SK-N-SH (cell line): ENCODE results near the gene MATN1. TPM values are rescaled to one million over a fixed set of nuclear protein-coding genes. Genes with fewer than 3 reads are reported as not detected.

Source experiments
- CTCF ChIA-PET: fragments of 300-600, 350-600 bp; formaldehyde crosslinking; extraction: SDS; loops from one replicate; lab custom pipeline; 2021; lab: Yijun Ruan, JAX
- POLR2A ChIA-PET: fragments of 350-600 bp; sonication (Branson Sonifier 250); formaldehyde crosslinking; extraction: SDS; loops from one replicate; lab custom pipeline; 2020; ENCODE audit warnings: antibody characterized with exemption, inconsistent platforms; lab: Yijun Ruan, JAX
- DNase-seq: peaks from one replicate; pipeline ENCODE4 v3.0.0; 2012
- H2AFZ ChIP-seq: fragments of 200-600 bp; sonication (generic); 2 replicates; pipeline ENCODE4 v1.8.1; 2016; ENCODE audit warnings: antibody characterized with exemption, mild to moderate bottlenecking, low read depth
- H3F3A ChIP-seq: fragments of 200-600 bp; sonication (generic); replicated peaks from 2 replicates; pipeline ENCODE3; 2016; ENCODE audit warnings: antibody characterized with exemption, mild to moderate bottlenecking; ENCODE audit not compliant: insufficient read depth
- H3K27ac ChIP-seq, 2 experiments: fragments of 200-500 bp in 1 of 2; fragments of 200-600 bp in 1 of 2; sonication (Bioruptor generic) in 1 of 2; sonication (generic), shearing (Covaris generic) in 1 of 2; 2 replicates each; pipeline versions ENCODE4 v1.5.1 to v1.6.1; 2014 to 2016; ENCODE audit warnings: low read depth in 2 of 2, inconsistent platforms in 1 of 2, low read length in 1 of 2, mild to moderate bottlenecking in 1 of 2, mixed read lengths in 1 of 2
- H3K27me3 ChIP-seq: fragments of 200-600 bp; sonication (generic), shearing (Covaris generic); 2 replicates; pipeline ENCODE4 v1.6.1; 2016; ENCODE audit warnings: mixed run types; ENCODE audit not compliant: insufficient read depth
- H3K36me3 ChIP-seq, 2 experiments: fragments of 200-500 bp in 1 of 2; fragments of 200-600 bp in 1 of 2; sonication (Bioruptor generic) in 1 of 2; sonication (generic) in 1 of 2; replicated peaks in 1 of 2; 2 replicates each; pipeline versions ENCODE3 to v1.5.1; 2014 to 2016; ENCODE audit warnings: low read length in 1 of 2, mild to moderate bottlenecking in 1 of 2; ENCODE audit not compliant: insufficient read depth in 2 of 2, control insufficient read depth in 1 of 2
- H3K4me1 ChIP-seq, 2 experiments: fragments of 200-500 bp in 1 of 2; fragments of 200-600 bp in 1 of 2; sonication (Bioruptor generic) in 1 of 2; sonication (generic), shearing (Covaris generic) in 1 of 2; 2 replicates each; pipeline versions ENCODE4 v1.5.1 to v1.6.1; 2014 to 2016; ENCODE audit warnings: low read depth in 1 of 2, low read length in 1 of 2, mixed run types in 1 of 2; ENCODE audit not compliant: insufficient read depth in 2 of 2, control insufficient read depth in 1 of 2
- H3K4me2 ChIP-seq: fragments of 200-600 bp; sonication (generic), shearing (Covaris generic); 2 replicates; pipeline ENCODE4 v1.6.1; 2017; ENCODE audit warnings: mixed run types
- H3K4me3 ChIP-seq, 2 experiments: fragments of 200-500 bp in 1 of 2; fragments of 200-600 bp in 1 of 2; sonication (Bioruptor generic) in 1 of 2; sonication (generic), shearing (Covaris generic) in 1 of 2; 2 replicates each; pipeline versions ENCODE4 v1.5.1 to v1.8.1; 2014 to 2016; ENCODE audit warnings: low read depth in 2 of 2, inconsistent platforms in 1 of 2, low read length in 1 of 2, mild to moderate bottlenecking in 1 of 2, mixed read lengths in 1 of 2, moderate library complexity in 1 of 2
- H3K79me2 ChIP-seq: fragments of 200-600 bp; sonication (generic); 2 replicates; pipeline ENCODE4 v1.8.1; 2017; ENCODE audit warnings: mild to moderate bottlenecking; ENCODE audit not compliant: insufficient read depth
- H3K9ac ChIP-seq: fragments of 200-600 bp; sonication (generic); 2 replicates; pipeline ENCODE4 v1.6.1; 2017; ENCODE audit warnings: mixed run types
- H3K9me2 ChIP-seq: fragments of 200-600 bp; sonication (generic); 2 replicates; pipeline ENCODE4 v1.6.1; 2017; ENCODE audit warnings: mixed run types
- H3K9me3 ChIP-seq: fragments of 200-600 bp; sonication (generic); 2 replicates; pipeline ENCODE4 v1.6.1; 2017; ENCODE audit warnings: mixed run types, mild to moderate bottlenecking, moderate library complexity
- H4K20me1 ChIP-seq: fragments of 200-600 bp; sonication (generic); 2 replicates; pipeline ENCODE4 v1.6.1; 2017; ENCODE audit warnings: mild to moderate bottlenecking, mixed run types; ENCODE audit not compliant: insufficient read depth
- CTCF ChIP-seq: fragments of 200-600 bp; sonication (generic); IDR thresholded peaks from 2 replicates; pipeline ENCODE4 v1.6.1; 2017; ENCODE audit warnings: antibody characterized with exemption, mild to moderate bottlenecking, moderate library complexity
- EP300 ChIP-seq, 2 experiments: IDR thresholded peaks; 2 replicates each; pipeline versions ENCODE4 v1.4.0 to v1.6.1; 2012; ENCODE audit warnings: borderline replicate concordance in 1 of 2, low read depth in 1 of 2, low read length in 1 of 2
- GABPA ChIP-seq: IDR thresholded peaks from 2 replicates; pipeline ENCODE4 v1.4.0; 2012; ENCODE audit warnings: low read depth, mild to moderate bottlenecking
- JUND ChIP-seq: IDR thresholded peaks from 2 replicates; pipeline ENCODE4 v1.4.0; 2012
- MXI1 ChIP-seq: IDR thresholded peaks from 2 replicates; pipeline ENCODE4 v1.6.1; 2012; ENCODE audit warnings: mild to moderate bottlenecking, low read depth, low read length, improper control_type of control experiment
- NRF1 ChIP-seq: IDR thresholded peaks from 2 replicates; pipeline ENCODE4 v1.6.1; 2012; ENCODE audit warnings: low read depth, mild to moderate bottlenecking, low read length
- PBX3 ChIP-seq: IDR thresholded peaks from 2 replicates; pipeline ENCODE4; 2012
- POLR2AphosphoS5 ChIP-seq: IDR thresholded peaks from 2 replicates; pipeline ENCODE4 v1.6.1; 2012; ENCODE audit warnings: low read depth, low read length
- RCOR1 ChIP-seq: fragments of 150-350 bp; IDR thresholded peaks from 2 replicates; pipeline ENCODE4 v1.6.1; 2017; ENCODE audit warnings: antibody characterized with exemption, low read length
- REST ChIP-seq: IDR thresholded peaks from 2 replicates; pipeline ENCODE4 v1.6.1; 2012; ENCODE audit warnings: mild to moderate bottlenecking, low read depth, low read length, moderate library complexity
- SIN3A ChIP-seq: IDR thresholded peaks from 2 replicates; pipeline ENCODE4 v1.6.1; 2012; ENCODE audit warnings: low read depth, mild to moderate bottlenecking, low read length, moderate library complexity, borderline replicate concordance
- TAF1 ChIP-seq: IDR thresholded peaks from 2 replicates; pipeline ENCODE4 v1.6.1; 2012; ENCODE audit warnings: low read depth, mild to moderate bottlenecking, low read length, moderate library complexity, borderline replicate concordance
- USF1 ChIP-seq: IDR thresholded peaks from 2 replicates; pipeline ENCODE4 v1.4.0; 2012; ENCODE audit warnings: low read depth, borderline replicate concordance
- ZBTB33 ChIP-seq: IDR thresholded peaks from 2 replicates; pipeline ENCODE4 v1.4.0; 2012; ENCODE audit warnings: low read depth, borderline replicate concordance
- WGBS: methylation state at CpG from one replicate; pipeline ENCODE4 v1.1.6; 2017; ENCODE audit warnings: low lambda C conversion rate; 5-methylcytosine and 5-hydroxymethylcytosine counted together
- polyA plus RNA-seq, 3 experiments: library from polyadenylated mRNA; depleted of rRNA; stranded (reverse); fragments of >200 nt; gene quantifications; 2 replicates each; pipeline ENCODE4 v1.2.3, GENCODE V29; 2012

Gene MATN1
- polyA plus RNA-seq, 1 of the 3 experiments (the other 2 are of a cell fraction): 0.23 TPM

- TF ChIP-seq TAF1 (no peak), MXI1 (no peak), PBX3 (no peak), ZBTB33 (no peak)
Measured at GRCh38 chr1:30754684-30755171, 31.3 kb upstream of the MATN1 start (continued).

GRCh38 chr1:30753660-30754123 lies 30.3 kb upstream of the MATN1 start:
- no peaks in the 10 kb centered on the region for H3K9me3 ChIP-seq
- H3K27me3 ChIP-seq: no peaks in the 10 kb centered on the region
- H4K20me1 ChIP-seq: no peaks in the 10 kb centered on the region
- POLR2A ChIA-PET: interaction anchor here (1.0 kb wide), 1 partner anchor 15 kb away, joined by 3 read pairs; no protein-coding TSS in a partner anchor
- WGBS: 83% methylated on average over 13 of the region's 13 CpGs
- H3K9ac ChIP-seq: no peak overlapping the region
- H3K4me1 ChIP-seq: peaks cover 3 to 5% of the 10 kb centered on the region in 2 experiments; a peak in 2 of 4 replicates
- no peak overlapping the region for H2AFZ ChIP-seq
- H3K4me2 ChIP-seq: no peak overlapping the region
- no peak overlapping the region for H3K4me3 ChIP-seq
- no peaks in the 10 kb centered on the region for H3K36me3 ChIP-seq
- H3K9me2 ChIP-seq: no peaks in the 10 kb centered on the region
- DNase-seq: no peak
- H3K79me2 ChIP-seq: no peaks in the 10 kb centered on the region
- CTCF ChIA-PET: no interaction called here
- TF ChIP-seq CTCF: no peak
- no peak for TF ChIP-seq JUND
- TF ChIP-seq GABPA: no peak
- TF ChIP-seq TAF1: no peak
- no peak for TF ChIP-seq REST
- no peak for TF ChIP-seq USF1
- TF ChIP-seq RCOR1: no peak
- TF ChIP-seq SIN3A: no peak
- TF ChIP-seq NRF1: no peak
- TF ChIP-seq POLR2AphosphoS5: no peak
- no peak for TF ChIP-seq EP300 (IDR thresholded peaks at IDR 0.05; ENCODE audit: borderline replicate concordance in 1 of 2, low read depth in 1 of 2, low read length in 1 of 2)
- H3F3A ChIP-seq: no peaks in the 10 kb centered on the region
- H3K27ac ChIP-seq: no peak overlapping the region
